H1 (cell line): ENCODE measurements around the gene SLC12A5. TPM values are rescaled to one million over a fixed set of nuclear protein-coding genes. Genes with fewer than 3 reads are reported as not detected.

Experiments used
- CTCF ChIA-PET: fragments of 300-600 bp; sonication (Branson Sonifier 250); formaldehyde crosslinking; loops from one replicate; lab custom pipeline; 2021; ENCODE audit not compliant: partially characterized antibody; lab: Charles Lee
- POLR2A ChIA-PET: fragments of 300-600 bp; sonication (Branson Sonifier 250); formaldehyde crosslinking; loops from one replicate; lab custom pipeline; 2021; ENCODE audit warnings: inconsistent platforms; ENCODE audit not compliant: partially characterized antibody; lab: Charles Lee
- DNase-seq, 2 experiments: peaks; one replicate each; pipeline versions ENCODE4 v3.0.0 to v3.0.0-alpha.2; 2010 to 2022; ENCODE audit warnings: low spot score in 2 of 2, low read depth in 1 of 2, mixed read lengths in 1 of 2
- FAIRE-seq: peaks from 2 replicates; lab custom pipeline; 2011; peaks lifted over from hg19 to GRCh38; lab: Jason Lieb, UNC
- H2AFZ ChIP-seq: 2 replicates; pipeline ENCODE4 v1.8.1; 2012; ENCODE audit warnings: low read length, inconsistent platforms
- H2AK5ac ChIP-seq: 2 replicates; pipeline ENCODE4 v1.6.1; 2013; ENCODE audit warnings: low read depth, low read length
- H2BK120ac ChIP-seq: replicated peaks from 2 replicates; pipeline ENCODE3; 2013; ENCODE audit warnings: low read depth, low read length, inconsistent platforms
- H2BK12ac ChIP-seq: 2 replicates; pipeline ENCODE4 v1.6.1; 2013; ENCODE audit warnings: low read depth, low read length
- H2BK15ac ChIP-seq: 2 replicates; pipeline ENCODE4 v1.6.1; 2013; ENCODE audit warnings: low read length
- H2BK20ac ChIP-seq: 2 replicates; pipeline ENCODE4 v1.6.1; 2013; ENCODE audit warnings: low read length
- H2BK5ac ChIP-seq: 2 replicates; pipeline ENCODE4 v1.6.1; 2013; ENCODE audit warnings: low read depth, low read length
- H3K14ac ChIP-seq: 2 replicates; pipeline ENCODE4 v1.6.1; 2013; ENCODE audit warnings: inconsistent platforms; ENCODE audit not compliant: insufficient read length
- H3K18ac ChIP-seq: 2 replicates; pipeline ENCODE4 v1.6.1; 2013; ENCODE audit warnings: low read length; ENCODE audit errors: extremely low read depth
- H3K23ac ChIP-seq: 2 replicates; pipeline ENCODE4 v1.6.1; 2013; ENCODE audit warnings: inconsistent platforms; ENCODE audit not compliant: insufficient read length
- H3K23me2 ChIP-seq: 2 replicates; pipeline ENCODE4 v1.6.1; 2013; ENCODE audit warnings: low read depth, low read length
- H3K27ac ChIP-seq: 2 replicates; pipeline ENCODE4 v1.6.1; 2011; ENCODE audit warnings: low read depth, low read length, inconsistent platforms
- H3K27me3 ChIP-seq, 4 experiments: replicated peaks in 1 of 4; 1 replicate in 1 of 4; 2 replicates in 3 of 4; pipeline versions ENCODE4 v1.6.1 to v1.8.1; 2011 to 2013; ENCODE audit warnings: low read length in 3 of 4, mild to moderate bottlenecking in 3 of 4, inconsistent platforms in 2 of 4, mixed read lengths in 2 of 4, moderate library complexity in 1 of 4; ENCODE audit not compliant: control insufficient read depth in 3 of 4, insufficient read depth in 3 of 4; ENCODE audit errors: extremely low read depth in 1 of 4
- H3K36me3 ChIP-seq, 4 experiments: 2 replicates each; pipeline versions ENCODE4 v1.6.1 to v1.8.1; 2011 to 2013; ENCODE audit warnings: mild to moderate bottlenecking in 4 of 4, low read length in 3 of 4, moderate library complexity in 2 of 4, control low read depth in 1 of 4, inconsistent platforms in 1 of 4; ENCODE audit not compliant: insufficient read depth in 4 of 4, control insufficient read depth in 2 of 4
- H3K4ac ChIP-seq: replicated peaks from 2 replicates; pipeline ENCODE3; 2013; ENCODE audit warnings: low read length, low read depth, mixed read lengths, inconsistent platforms; ENCODE audit not compliant: insufficient read length
- H3K4me1 ChIP-seq, 4 experiments: replicated peaks in 1 of 4; 1 replicate in 1 of 4; 2 replicates in 3 of 4; pipeline versions ENCODE4 v1.6.1 to v1.8.1; 2011 to 2013; ENCODE audit warnings: low read length in 3 of 4, inconsistent platforms in 2 of 4, mixed read lengths in 1 of 4; ENCODE audit not compliant: insufficient read depth in 4 of 4, control insufficient read depth in 3 of 4
- H3K4me2 ChIP-seq, 2 experiments: 2 replicates each; pipeline versions ENCODE4 v1.6.1 to v1.8.1; 2011 to 2013; ENCODE audit warnings: low read depth in 2 of 2, low read length in 2 of 2, control low read depth in 1 of 2, inconsistent platforms in 1 of 2, mild to moderate bottlenecking in 1 of 2; ENCODE audit not compliant: insufficient read depth in 1 of 2
- H3K4me3 ChIP-seq, 4 experiments: fragments of 200-600, 300-600 bp in 1 of 4; sonication (generic), shearing (Covaris generic), sonication (Bioruptor Twin) in 1 of 4; 2 replicates each; pipeline versions ENCODE4 v1.5.1 to v1.8.1; 2011 to 2016; ENCODE audit warnings: low read length in 4 of 4, low read depth in 3 of 4, control low read depth in 2 of 4, inconsistent platforms in 2 of 4, mild to moderate bottlenecking in 2 of 4, mixed read lengths in 1 of 4, moderate library complexity in 1 of 4; ENCODE audit not compliant: insufficient read depth in 2 of 4; ENCODE audit errors: extremely low read depth in 1 of 4
- H3K56ac ChIP-seq: replicated peaks from 2 replicates; pipeline ENCODE3; 2013; ENCODE audit warnings: low read depth, mild to moderate bottlenecking, mixed read lengths, low read length, inconsistent platforms; ENCODE audit not compliant: insufficient read length
- H3K79me1 ChIP-seq: 2 replicates; pipeline ENCODE4 v1.6.1; 2013; ENCODE audit warnings: low read depth, low read length, control low read depth
- H3K79me2 ChIP-seq, 2 experiments: 2 replicates each; pipeline versions ENCODE4 v1.6.1 to v1.8.1; 2012 to 2013; ENCODE audit warnings: low read length in 2 of 2, mild to moderate bottlenecking in 2 of 2, inconsistent platforms in 1 of 2; ENCODE audit not compliant: insufficient read depth in 2 of 2, control insufficient read depth in 1 of 2
- H3K9ac ChIP-seq, 4 experiments: replicated peaks in 1 of 4; 1 replicate in 1 of 4; 2 replicates in 3 of 4; pipeline versions ENCODE4 v1.6.1 to v1.8.1; 2011 to 2013; ENCODE audit warnings: low read depth in 3 of 4, low read length in 3 of 4, control low read depth in 2 of 4, mild to moderate bottlenecking in 2 of 4, moderate library complexity in 2 of 4, inconsistent platforms in 1 of 4; ENCODE audit errors: extremely low read depth in 1 of 4
- H3K9me3 ChIP-seq, 2 experiments: 2 replicates each; pipeline versions ENCODE4 v1.6.1 to v1.8.1; 2012 to 2013; ENCODE audit warnings: mild to moderate bottlenecking in 2 of 2, moderate library complexity in 2 of 2, control low read depth in 1 of 2, inconsistent platforms in 1 of 2, low read depth in 1 of 2, low read length in 1 of 2, mixed read lengths in 1 of 2; ENCODE audit not compliant: insufficient read depth in 2 of 2
- H4K20me1 ChIP-seq, 2 experiments: replicated peaks in 1 of 2; 2 replicates each; pipeline versions ENCODE3 to v1.8.1; 2011 to 2013; ENCODE audit warnings: inconsistent platforms in 2 of 2, low read length in 2 of 2, mild to moderate bottlenecking in 1 of 2; ENCODE audit not compliant: insufficient read depth in 2 of 2, control insufficient read depth in 1 of 2
- H4K5ac ChIP-seq: 2 replicates; pipeline ENCODE4 v1.6.1; 2013; ENCODE audit warnings: low read length, low read depth, mixed read lengths, inconsistent platforms; ENCODE audit not compliant: insufficient read length
- H4K8ac ChIP-seq: 2 replicates; pipeline ENCODE4 v1.8.0; 2013; ENCODE audit warnings: mild to moderate bottlenecking, moderate library complexity, low read length, inconsistent platforms; ENCODE audit not compliant: insufficient read depth; ENCODE audit errors: extremely low read depth
- H4K91ac ChIP-seq: replicated peaks from 2 replicates; pipeline ENCODE3; 2013; ENCODE audit warnings: low read length, mixed read lengths, inconsistent platforms; ENCODE audit not compliant: insufficient read length
- BCL11A ChIP-seq, 2 experiments: IDR thresholded peaks; one replicate each; pipeline ENCODE4 v1.6.1; 2011; ENCODE audit warnings: low read depth in 2 of 2, low read length in 2 of 2, mild to moderate bottlenecking in 2 of 2
- CEBPB ChIP-seq: IDR thresholded peaks from 2 replicates; pipeline ENCODE4 v1.6.1; 2012; ENCODE audit warnings: low read depth, low read length
- CHD1 ChIP-seq: IDR thresholded peaks from 2 replicates; pipeline ENCODE4 v1.6.1; 2012; ENCODE audit warnings: low read depth, low read length, improper control_type of control experiment
- EP300 ChIP-seq, 2 experiments: IDR thresholded peaks; 1 replicate in 1 of 2; 2 replicates in 1 of 2; pipeline ENCODE4 v1.6.1; 2011 to 2012; ENCODE audit warnings: low read depth in 2 of 2, low read length in 2 of 2, mild to moderate bottlenecking in 2 of 2, borderline replicate concordance in 1 of 2, inconsistent platforms in 1 of 2, moderate library complexity in 1 of 2
- GTF2F1 ChIP-seq: IDR thresholded peaks from 2 replicates; pipeline ENCODE4 v1.6.1; 2012; ENCODE audit warnings: low read depth, low read length, improper control_type of control experiment, borderline replicate concordance
- JUN ChIP-seq: IDR thresholded peaks from 2 replicates; pipeline ENCODE4 v1.6.1; 2011; ENCODE audit warnings: low read depth, mild to moderate bottlenecking, improper control_type of control experiment, low read length
- MAFK ChIP-seq: IDR thresholded peaks from 2 replicates; pipeline ENCODE4 v1.6.1; 2012; ENCODE audit warnings: low read depth, mild to moderate bottlenecking, improper control_type of control experiment, low read length
- MAX ChIP-seq: IDR thresholded peaks from 2 replicates; pipeline ENCODE4 v1.6.1; 2012; ENCODE audit warnings: inconsistent platforms
- NANOG ChIP-seq: IDR thresholded peaks from 2 replicates; pipeline ENCODE4 v1.6.1; 2011; ENCODE audit warnings: low read length, low read depth, mild to moderate bottlenecking, inconsistent platforms; ENCODE audit not compliant: insufficient read depth, poor library complexity, severe bottlenecking
- PHF8 ChIP-seq: fragments of 200-600 bp; sonication (generic); conservative IDR thresholded peaks from 2 replicates; pipeline ENCODE4 v1.7.1; 2012; ENCODE audit warnings: low read depth, mild to moderate bottlenecking, inconsistent platforms, low read length, moderate library complexity
- POLR2A ChIP-seq, 2 experiments: IDR thresholded peaks; 1 replicate in 1 of 2; 2 replicates in 1 of 2; pipeline ENCODE4 v1.6.1; 2011; ENCODE audit warnings: low read depth in 2 of 2, low read length in 2 of 2, mild to moderate bottlenecking in 2 of 2; ENCODE audit errors: control extremely low read depth in 1 of 2
- SRF ChIP-seq: IDR thresholded peaks from 2 replicates; pipeline ENCODE4 v1.6.1; 2011; ENCODE audit warnings: mild to moderate bottlenecking, low read depth, low read length, moderate library complexity
- TCF12 ChIP-seq: IDR thresholded peaks from 2 replicates; pipeline ENCODE4 v1.6.1; 2011; ENCODE audit warnings: low read depth, mild to moderate bottlenecking, low read length
- YY1 ChIP-seq: IDR thresholded peaks from 2 replicates; pipeline ENCODE4 v1.6.1; 2011; ENCODE audit warnings: low read depth, mild to moderate bottlenecking, low read length
- ZNF274 ChIP-seq: IDR thresholded peaks from 2 replicates; pipeline ENCODE4 v1.7.0; 2012; ENCODE audit warnings: low read length, borderline replicate concordance; ENCODE audit errors: extremely low read depth
- WGBS, 2 experiments: shearing (Covaris generic) in 1 of 2; methylation state at CpG; one replicate each; pipeline versions ENCODE4 v1.1.6 to v1.1.7; 2013 to 2015; ENCODE audit warnings: low lambda C conversion rate in 2 of 2, mixed read lengths in 2 of 2, inconsistent platforms in 1 of 2, low coverage in 1 of 2, missing lambda C conversion rate in 1 of 2; ENCODE audit not compliant: insufficient replicate concordance in 2 of 2, insufficient coverage in 1 of 2, insufficient read length in 1 of 2; ENCODE audit errors: extremely low coverage in 1 of 2, missing lambda C conversion rate in 1 of 2; 5-methylcytosine and 5-hydroxymethylcytosine counted together
- polyA plus RNA-seq, 7 experiments: library from polyadenylated mRNA; depleted of rRNA in 3 of 7; stranded (reverse) in 5 of 7; unstranded in 2 of 7; fragments of >200 nt in 5 of 7; fragments of 200-250 nt in 2 of 7; gene quantifications; 1 replicate in 5 of 7; 2 replicates in 1 of 7; 4 replicates in 1 of 7; pipeline versions ENCODE4 v1.2.1 to v1.2.3, GENCODE V29; 2011 to 2013; ENCODE audit warnings: missing spikeins in 2 of 7, mixed read lengths in 2 of 7
- total RNA-seq: library from RNA; stranded (reverse); fragmentation: NEBNext Ultra II Directional; extraction: Animal tissue kit (Norgen Biotek cat#: 25700); gene quantifications from 2 replicates; pipeline ENCODE4 v1.2.1, GENCODE V29; 2021

Gene SLC12A5
- total and polyA plus RNA-seq, 2 of the 8 experiments (the other 6 are each of a cell fraction or from before 2014, with no cell fraction given): 1.9 to 7.3 TPM

- Histone ChIP-seq H3K56ac (no peak overlapping the region), H2BK12ac (no peak overlapping the region), H3K79me1 (peaks cover 4% of the 10 kb centered on the region; the same call in 1 of the 2 replicates), H4K8ac (no peak overlapping the region), H2BK5ac (no peak overlapping the region), H2AK5ac (no peak overlapping the region), H2BK15ac (no peak overlapping the region), H3K23me2 (no peaks in the 10 kb centered on the region; the same call in 1 of the 2 replicates), H2BK20ac (no peak overlapping the region), H4K20me1 (peaks cover 7 to 10% of the 10 kb centered on the region in 2 experiments), H3K18ac (no peak overlapping the region), H3K4ac (no peak overlapping the region), H3K9ac (no peak overlapping the region), H3K79me2 (peaks cover 11 to 98% of the 10 kb centered on the region in 2 experiments), H3K27ac (no peak overlapping the region), H2AFZ (no peak overlapping the region), H2BK120ac (no peak overlapping the region), H4K5ac (no peak overlapping the region), H3K27me3 (no peaks in the 10 kb centered on the region), H3K14ac (no peak overlapping the region), H4K91ac (no peak overlapping the region), H3K36me3 (peaks cover 0 to 13% (median 0%) of the 10 kb centered on the region in 4 experiments; a peak in 1 of 8 replicates), H3K23ac (no peak overlapping the region), H3K4me1 (peaks cover 0 to under 1% (median under 1%) of the 10 kb centered on the region in 4 experiments; a peak in 3 of 7 replicates), H3K4me2 (no peak overlapping the region), H3K9me3 (no peaks in the 10 kb centered on the region), H3K4me3 (no peak overlapping the region)
- ChIA-PET POLR2A (interaction anchor here (0.9 to 1.5 kb wide), 2 partner anchors 9 kb away, joined by 3 to 4 read pairs; no protein-coding TSS in a partner anchor), CTCF (interaction anchor here (1.2 to 1.8 kb wide), 3 partner anchors 25 to 113 kb away, joined by 4 to 7 read pairs (median 7); no protein-coding TSS in a partner anchor)
- DNase-seq (no peak), FAIRE-seq (no peak)
- WGBS, 2 experiments: 83% methylated on average over 6 of the region's 6 CpGs; no CpG with 5 or more reads in 1 of the 2 experiments
- no peak for TF ChIP-seq MAFK
- no peak for TF ChIP-seq YY1
- no peak for TF ChIP-seq POLR2A (IDR thresholded peaks at IDR 0.05; ENCODE audit: control extremely low read depth in 1 of 2, low read depth in 2 of 2, low read length in 2 of 2)
- TF ChIP-seq EP300 (IDR thresholded peaks at IDR 0.05; ENCODE audit: borderline replicate concordance in 1 of 2, low read depth in 2 of 2, low read length in 2 of 2): no peak
- TF ChIP-seq BCL11A (IDR thresholded peaks at IDR 0.05; ENCODE audit: low read depth in 2 of 2, low read length in 2 of 2): no peak
- TF ChIP-seq MAX: no peak
- TF ChIP-seq ZNF274: no peak
- no peak for TF ChIP-seq SRF
- no peak for TF ChIP-seq NANOG
- TF ChIP-seq JUN: no peak
- TF ChIP-seq PHF8: no peak
- no peak for TF ChIP-seq CEBPB
- no peak for TF ChIP-seq CHD1
- TF ChIP-seq GTF2F1: no peak
- TF ChIP-seq TCF12: no peak
Observed at GRCh38 chr20:46083101-46083500, 54.1 kb downstream of the SLC12A5 start.
